Mesendoderm (in vitro differentiated cells): ENCODE measurements around the gene KDM7A.

ENCODE experiments used
- DNase-seq: peaks from one replicate; pipeline ENCODE4 v3.0.0; 2013
- H2AK5ac ChIP-seq: 2 replicates; pipeline ENCODE4 v1.6.1; 2013; ENCODE audit warnings: low read length, inconsistent platforms
- H2BK120ac ChIP-seq: 2 replicates; pipeline ENCODE4 v1.6.1; 2013; ENCODE audit warnings: low read depth, mild to moderate bottlenecking, low read length, moderate library complexity, mixed read lengths
- H2BK15ac ChIP-seq: replicated peaks from 2 replicates; pipeline ENCODE4 v1.6.1; 2013; ENCODE audit warnings: low read depth, mild to moderate bottlenecking, moderate library complexity
- H2BK5ac ChIP-seq: 2 replicates; pipeline ENCODE4 v1.6.1; 2013; ENCODE audit warnings: low read length, inconsistent platforms
- H3K18ac ChIP-seq: 2 replicates; pipeline ENCODE4 v1.6.1; 2013; ENCODE audit warnings: mild to moderate bottlenecking, low read length, mixed read lengths
- H3K23ac ChIP-seq: one replicate; pipeline ENCODE4 v1.6.1; 2013; ENCODE audit warnings: low read length
- H3K27ac ChIP-seq: 2 replicates; pipeline ENCODE4 v1.5.1; 2013; ENCODE audit warnings: low read depth, mild to moderate bottlenecking, inconsistent platforms, low read length, moderate library complexity
- H3K27me3 ChIP-seq: 2 replicates; pipeline ENCODE4 v1.6.1; 2013; ENCODE audit warnings: low read length, control low read depth, mild to moderate bottlenecking, inconsistent platforms; ENCODE audit not compliant: insufficient read depth, poor library complexity
- H3K36me3 ChIP-seq: 2 replicates; pipeline ENCODE4 v1.6.1; 2013; ENCODE audit warnings: low read length, inconsistent platforms; ENCODE audit not compliant: control insufficient read depth, insufficient read depth
- H3K4ac ChIP-seq: one replicate; pipeline ENCODE4 v1.6.1; 2013; ENCODE audit warnings: low read depth, mild to moderate bottlenecking, low read length, moderate library complexity
- H3K4me1 ChIP-seq: 2 replicates; pipeline ENCODE4 v1.6.1; 2013; ENCODE audit warnings: low read depth, low read length, inconsistent platforms; ENCODE audit not compliant: control insufficient read depth
- H3K4me2 ChIP-seq: 2 replicates; pipeline ENCODE4 v1.6.1; 2013; ENCODE audit warnings: low read length
- H3K4me3 ChIP-seq: 2 replicates; pipeline ENCODE4 v1.5.1; 2013; ENCODE audit warnings: mild to moderate bottlenecking, low read length
- H3K56ac ChIP-seq: one replicate; pipeline ENCODE4 v1.6.1; 2013; ENCODE audit warnings: low read length
- H3K79me1 ChIP-seq: 2 replicates; pipeline ENCODE4 v1.6.1; 2013; ENCODE audit warnings: low read length, inconsistent platforms
- H3K79me2 ChIP-seq: 2 replicates; pipeline ENCODE4 v1.6.1; 2013; ENCODE audit warnings: mild to moderate bottlenecking, low read length; ENCODE audit not compliant: control insufficient read depth, insufficient read depth
- H3K9ac ChIP-seq: 2 replicates; pipeline ENCODE4 v1.6.1; 2013; ENCODE audit warnings: low read length, inconsistent platforms
- H4K5ac ChIP-seq: one replicate; pipeline ENCODE4 v1.6.1; 2013; ENCODE audit warnings: low read length
- H4K8ac ChIP-seq: one replicate; pipeline ENCODE4 v1.6.1; 2013; ENCODE audit warnings: low read depth, mild to moderate bottlenecking, control low read depth, low read length, moderate library complexity
- WGBS: extraction: QIAGEN DNeasy Blood & Tissue Kit; methylation state at CpG from one replicate; pipeline ENCODE4 v1.1.7; 2013; ENCODE audit warnings: low lambda C conversion rate, missing lambda C conversion rate; ENCODE audit not compliant: insufficient coverage; ENCODE audit errors: extremely low coverage; 5-methylcytosine and 5-hydroxymethylcytosine counted together

The KDM7A gene

DNA sequence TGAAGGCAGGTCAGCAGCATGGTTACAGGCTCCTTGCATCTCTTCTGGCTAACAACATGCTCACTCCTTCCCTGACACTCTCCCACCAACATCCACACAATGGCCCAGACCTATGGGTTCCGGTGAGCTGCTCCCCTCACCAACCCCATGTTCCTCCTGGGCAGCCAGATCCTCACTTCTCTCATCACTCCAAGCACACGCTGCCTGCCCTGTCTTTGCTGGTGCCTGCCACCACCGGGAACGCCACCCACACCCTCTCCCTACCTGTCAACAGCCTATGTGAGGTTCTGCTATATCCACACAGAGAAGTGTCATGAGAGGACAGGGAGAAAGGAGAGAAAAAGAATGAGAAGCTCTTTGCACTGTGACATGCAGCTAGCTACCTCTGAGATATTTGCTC is 128.6 kb downstream of the KDM7A start:
- H3K18ac ChIP-seq = no peak overlapping the region
- no peak overlapping the region for H2BK120ac ChIP-seq
- H4K5ac ChIP-seq = no peak overlapping the region
- H3K4me2 ChIP-seq = no peak overlapping the region
- no peaks in the 10 kb centered on the region for H3K79me1 ChIP-seq
- no CpG with 5 or more reads among the region's 4 CpGs for WGBS
- H3K79me2 ChIP-seq = no peaks in the 10 kb centered on the region
- H3K9ac ChIP-seq = no peak overlapping the region
- no peaks in the 10 kb centered on the region for H3K4me1 ChIP-seq
- no peaks in the 10 kb centered on the region for H3K27me3 ChIP-seq
- DNase-seq = no peak
- H3K27ac ChIP-seq = no peak overlapping the region
- no peak overlapping the region for H4K8ac ChIP-seq
- H2BK15ac ChIP-seq = no peak overlapping the region
- no peak overlapping the region for H3K4me3 ChIP-seq
- no peak overlapping the region for H2AK5ac ChIP-seq
- no peak overlapping the region for H3K4ac ChIP-seq
- H3K56ac ChIP-seq = no peak overlapping the region
- no peaks in the 10 kb centered on the region for H3K36me3 ChIP-seq
- H2BK5ac ChIP-seq = no peak overlapping the region
- H3K23ac ChIP-seq = no peak overlapping the region

DNA sequence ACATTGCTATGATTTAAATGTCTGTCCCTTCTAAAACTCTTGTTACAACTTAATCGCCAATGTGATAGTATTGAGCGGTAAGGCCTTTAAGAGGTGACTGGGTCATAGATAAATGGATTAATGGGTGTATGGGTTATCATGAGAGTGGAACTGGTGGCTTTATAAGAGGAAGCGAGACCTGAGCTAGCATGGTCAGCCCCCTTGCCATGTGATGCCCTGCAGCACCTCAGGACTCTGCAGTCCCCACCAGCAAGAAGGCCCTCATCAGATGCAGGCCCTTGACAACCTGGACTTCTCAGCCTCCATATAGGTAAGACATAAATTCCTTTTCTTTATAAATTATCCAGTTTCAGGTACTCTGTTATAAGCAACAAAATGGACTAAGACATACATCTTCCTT is 129.6 kb downstream of the KDM7A start:
- WGBS = no CpG with 5 or more reads among the region's 3 CpGs
- Histone ChIP-seq H3K23ac (no peak overlapping the region), H3K9ac (no peak overlapping the region)

DNA sequence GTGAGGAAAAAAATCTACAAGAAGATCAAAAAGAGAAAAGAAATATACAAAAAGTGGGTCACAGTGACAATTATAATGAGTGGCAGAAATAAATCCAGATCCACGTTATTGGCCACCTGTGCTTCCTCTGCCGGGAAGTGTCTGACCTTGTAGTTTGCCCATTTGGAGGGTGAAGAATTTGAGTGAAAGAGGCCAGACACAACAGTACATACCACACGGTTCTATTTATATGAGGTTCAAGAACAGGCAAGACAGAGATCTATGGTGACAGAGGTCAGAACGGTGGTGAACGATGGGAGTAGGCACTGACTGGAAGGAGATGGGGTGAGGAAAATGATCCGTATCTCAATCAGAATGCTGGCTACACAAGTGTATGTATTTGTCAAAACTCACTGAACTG is 131.1 kb downstream of the KDM7A start:
- no peak overlapping the region for H2BK120ac ChIP-seq
- DNase-seq = no peak
- no peak overlapping the region for H3K9ac ChIP-seq
- H3K4me1 ChIP-seq = no peaks in the 10 kb centered on the region
- H3K79me1 ChIP-seq = no peaks in the 10 kb centered on the region
- H4K8ac ChIP-seq = no peak overlapping the region
- no peak overlapping the region for H3K4me3 ChIP-seq
- H3K79me2 ChIP-seq = no peaks in the 10 kb centered on the region
- no peak overlapping the region for H4K5ac ChIP-seq
- H3K4me2 ChIP-seq = no peak overlapping the region
- no CpG with 5 or more reads among the region's 6 CpGs for WGBS
- no peaks in the 10 kb centered on the region for H3K36me3 ChIP-seq
- H3K23ac ChIP-seq = no peak overlapping the region
- no peak overlapping the region for H3K56ac ChIP-seq
- H3K4ac ChIP-seq = no peak overlapping the region
- no peak overlapping the region for H2BK5ac ChIP-seq
- H3K27ac ChIP-seq = no peak overlapping the region
- H2AK5ac ChIP-seq = no peak overlapping the region
- H3K27me3 ChIP-seq = no peaks in the 10 kb centered on the region
- H2BK15ac ChIP-seq = no peak overlapping the region
- no peak overlapping the region for H3K18ac ChIP-seq

More for the DNA sequence above, 129.6 kb downstream of the KDM7A start:
- no peak for DNase-seq
- Histone ChIP-seq H3K79me1 (no peaks in the 10 kb centered on the region), H4K5ac (no peak overlapping the region), H3K56ac (no peak overlapping the region), H2BK5ac (no peak overlapping the region), H3K4me1 (no peaks in the 10 kb centered on the region), H3K27ac (no peak overlapping the region), H3K18ac (no peak overlapping the region), H3K36me3 (no peaks in the 10 kb centered on the region), H2BK120ac (no peak overlapping the region), H3K4me3 (no peak overlapping the region), H3K4me2 (no peak overlapping the region), H3K4ac (no peak overlapping the region), H2AK5ac (no peak overlapping the region), H4K8ac (no peak overlapping the region), H2BK15ac (no peak overlapping the region), H3K79me2 (no peaks in the 10 kb centered on the region), H3K27me3 (no peaks in the 10 kb centered on the region)

DNA sequence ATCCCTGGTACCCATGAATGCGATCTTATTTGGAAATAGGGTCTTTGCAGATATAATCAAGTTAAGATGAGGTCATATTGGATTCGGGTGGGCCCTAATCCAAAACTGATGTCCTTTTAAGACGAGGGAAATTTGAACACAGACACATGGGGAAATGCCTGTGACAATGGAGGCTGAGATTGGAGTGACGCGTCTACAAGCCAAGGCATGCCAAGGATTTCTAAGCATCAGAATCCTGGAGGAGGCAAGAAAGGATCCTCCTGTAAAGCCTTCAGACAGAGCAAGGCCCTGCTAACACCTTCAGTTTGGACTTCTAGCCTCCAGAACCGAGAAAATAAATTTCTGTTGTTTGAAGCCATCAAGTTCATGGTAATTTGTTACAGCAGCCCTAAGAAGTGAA is 132.5 kb downstream of the KDM7A start:
- H2BK120ac ChIP-seq = no peak overlapping the region

DNA sequence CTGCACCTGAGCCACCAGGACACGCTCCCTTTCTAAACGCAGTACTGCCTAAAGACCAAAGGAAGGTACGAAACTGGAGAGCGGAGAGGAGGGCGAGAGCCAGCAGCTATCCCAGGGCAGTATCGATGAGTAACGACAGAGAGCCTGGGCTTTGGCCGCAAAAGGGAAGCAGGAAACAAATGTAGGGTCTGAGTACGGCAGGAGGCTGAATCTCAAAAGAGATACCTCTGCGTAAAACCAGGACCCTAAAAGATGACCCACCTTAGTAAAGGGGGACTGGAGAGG is 134.5 kb downstream of the KDM7A start:
- Histone ChIP-seq H3K18ac (no peak overlapping the region), H4K8ac (no peak overlapping the region), H3K4me3 (no peak overlapping the region), H3K4me1 (no peaks in the 10 kb centered on the region), H3K4ac (no peak overlapping the region), H2BK5ac (no peak overlapping the region), H4K5ac (no peak overlapping the region), H3K56ac (no peak overlapping the region), H2BK15ac (no peak overlapping the region), H3K27me3 (no peaks in the 10 kb centered on the region), H2BK120ac (no peak overlapping the region), H3K27ac (no peak overlapping the region), H3K79me2 (no peaks in the 10 kb centered on the region), H3K23ac (no peak overlapping the region), H3K9ac (no peak overlapping the region), H3K79me1 (no peaks in the 10 kb centered on the region), H3K4me2 (no peak overlapping the region), H2AK5ac (no peak overlapping the region), H3K36me3 (no peaks in the 10 kb centered on the region)
- no peak for DNase-seq
- WGBS = no CpG with 5 or more reads among the region's 10 CpGs

More for the DNA sequence above, 132.5 kb downstream of the KDM7A start:
- no peaks in the 10 kb centered on the region for H3K79me1 ChIP-seq
- no peaks in the 10 kb centered on the region for H3K27me3 ChIP-seq
- DNase-seq = no peak
- no peak overlapping the region for H3K4me2 ChIP-seq
- H3K79me2 ChIP-seq = no peaks in the 10 kb centered on the region
- no peak overlapping the region for H4K8ac ChIP-seq
- no CpG with 5 or more reads among the region's 6 CpGs for WGBS
- H3K23ac ChIP-seq = no peak overlapping the region
- no peak overlapping the region for H3K27ac ChIP-seq
- H3K4ac ChIP-seq = no peak overlapping the region
- no peak overlapping the region for H3K56ac ChIP-seq
- no peak overlapping the region for H3K4me3 ChIP-seq
- H4K5ac ChIP-seq = no peak overlapping the region
- H3K36me3 ChIP-seq = no peaks in the 10 kb centered on the region
- H3K9ac ChIP-seq = no peak overlapping the region
- H3K4me1 ChIP-seq = no peaks in the 10 kb centered on the region
- no peak overlapping the region for H2BK15ac ChIP-seq
- no peak overlapping the region for H2AK5ac ChIP-seq
- no peak overlapping the region for H3K18ac ChIP-seq
- H2BK5ac ChIP-seq = no peak overlapping the region

DNA sequence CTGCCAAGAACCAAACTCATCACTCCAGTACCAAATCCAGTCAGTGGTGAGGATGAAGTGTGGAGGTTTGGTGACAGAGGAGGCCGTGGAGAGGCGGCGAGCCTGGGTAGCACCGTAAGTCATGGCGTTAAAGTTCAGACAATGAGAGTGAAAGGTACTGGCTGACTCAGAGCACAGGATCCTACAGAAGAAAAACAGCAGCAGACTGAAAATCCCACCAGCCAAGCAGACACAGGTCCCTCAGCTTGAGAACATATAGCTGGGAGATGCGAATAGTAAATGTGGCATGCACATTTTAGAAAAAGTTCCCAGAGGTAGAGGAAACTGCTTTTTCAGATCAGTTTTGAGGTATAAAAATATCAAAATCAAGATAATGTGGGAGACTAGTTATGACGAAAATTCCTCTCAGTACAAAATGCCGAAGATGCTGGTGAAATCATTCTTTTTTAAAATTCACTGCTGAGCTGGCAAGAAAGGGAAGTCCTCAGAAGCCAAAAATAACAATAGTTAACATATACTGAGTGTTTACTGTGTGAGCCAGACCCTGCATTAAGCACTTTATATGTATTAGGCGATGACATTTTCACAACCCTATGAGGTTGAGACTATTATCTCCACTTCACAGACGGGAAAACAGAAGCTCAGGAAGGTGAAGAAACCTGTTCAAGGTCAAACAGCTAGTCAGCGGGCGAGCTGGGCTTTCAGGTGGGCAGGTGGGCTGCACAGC is 135.0 kb downstream of the KDM7A start:
- H3K4me3 ChIP-seq = no peak overlapping the region
- H3K23ac ChIP-seq = no peak overlapping the region
- H3K36me3 ChIP-seq = no peaks in the 10 kb centered on the region
- H3K18ac ChIP-seq = no peak overlapping the region
- no peak overlapping the region for H3K4ac ChIP-seq
- H3K27ac ChIP-seq = no peak overlapping the region
- no peak for DNase-seq
- H4K5ac ChIP-seq = no peak overlapping the region
- H3K9ac ChIP-seq = no peak overlapping the region
- no peak overlapping the region for H2AK5ac ChIP-seq
- H3K4me2 ChIP-seq = no peak overlapping the region
- no peak overlapping the region for H2BK120ac ChIP-seq
- no peaks in the 10 kb centered on the region for H3K27me3 ChIP-seq
- no peaks in the 10 kb centered on the region for H3K79me2 ChIP-seq
- WGBS = no CpG with 5 or more reads among the region's 12 CpGs
- H3K79me1 ChIP-seq = no peaks in the 10 kb centered on the region
- H4K8ac ChIP-seq = no peak overlapping the region
- H3K4me1 ChIP-seq = no peaks in the 10 kb centered on the region
- no peak overlapping the region for H3K56ac ChIP-seq
- no peak overlapping the region for H2BK5ac ChIP-seq
- no peak overlapping the region for H2BK15ac ChIP-seq
